WI38 (cell line): ENCODE measurements around the gene SHB.

Source experiments
- H3K4me3 ChIP-seq: 2 replicates; pipeline ENCODE4 v1.5.1; 2011; ENCODE audit warnings: low read depth, mild to moderate bottlenecking, control low read depth, low read length
- CTCF ChIP-seq: IDR thresholded peaks from 2 replicates; pipeline ENCODE4 v1.5.1; 2012; ENCODE audit warnings: low read depth, mild to moderate bottlenecking, control low read depth, low read length

SHB gene

GRCh38 chr9:37927601-37928551, 141.2 kb downstream of the SHB start:
- TF ChIP-seq CTCF, result no peak
- no peak overlapping the region for H3K4me3 ChIP-seq

- no peak for TF ChIP-seq CTCF
- H3K4me3 ChIP-seq, result no peak overlapping the region
Measured at GRCh38 chr9:37927132-37927531, 141.9 kb downstream of the SHB start.

- no peak overlapping the region for H3K4me3 ChIP-seq
- TF ChIP-seq CTCF, result no peak
Measured at GRCh38 chr9:37926737-37927118, 142.3 kb downstream of the SHB start.

- no peak overlapping the region for H3K4me3 ChIP-seq
- TF ChIP-seq CTCF, result no peak
Measured at GRCh38 chr9:37925786-37926736, 143.0 kb downstream of the SHB start.

GRCh38 chr9:37925006-37925405, 144.0 kb downstream of the SHB start:
- no peak overlapping the region for H3K4me3 ChIP-seq
- no peak for TF ChIP-seq CTCF

- H3K4me3 ChIP-seq, result no peak overlapping the region
- TF ChIP-seq CTCF, result no peak
Measured at GRCh38 chr9:37924538-37924937, 144.5 kb downstream of the SHB start.
